HepG2 (cell line): Measurements from ENCODE around the gene SEMA4A. TPM values are rescaled to one million over a fixed set of nuclear protein-coding genes. Genes with fewer than 3 reads are reported as not detected.

Experiments
- HIVEP1 ChIP-seq: sonication (generic); formaldehyde crosslinking; IDR thresholded peaks from 2 replicates; pipeline ENCODE4 v1.4.0; 2020; ENCODE audit warnings: mild to moderate bottlenecking, missing genetic modification reagents
- HNF1B ChIP-seq: sonication (generic); formaldehyde crosslinking; IDR thresholded peaks from 2 replicates; pipeline ENCODE4 v1.5.1; 2020; ENCODE audit warnings: mild to moderate bottlenecking, moderate library complexity, missing genetic modification reagents
- ISL2 ChIP-seq: sonication (generic); formaldehyde crosslinking; IDR thresholded peaks from 2 replicates; pipeline ENCODE4 v1.5.0; 2020; ENCODE audit warnings: missing genetic modification reagents
- KDM2A ChIP-seq: sonication (generic); formaldehyde crosslinking; IDR thresholded peaks from 2 replicates; pipeline ENCODE4 v1.4.0; 2020; ENCODE audit warnings: low read depth, missing genetic modification reagents, borderline replicate concordance
- MXD4 ChIP-seq: IDR thresholded peaks from 2 replicates; pipeline ENCODE4 v1.6.1; 2016; ENCODE audit warnings: mild to moderate bottlenecking, missing biosample characterization, missing genetic modification reagents
- NRL ChIP-seq: sonication (generic); formaldehyde crosslinking; IDR thresholded peaks from 2 replicates; pipeline ENCODE4 v1.5.0; 2020; ENCODE audit warnings: missing genetic modification reagents, mild to moderate bottlenecking, moderate library complexity, borderline replicate concordance
- PRMT3 ChIP-seq: sonication (generic); formaldehyde crosslinking; IDR thresholded peaks from 2 replicates; pipeline ENCODE4 v1.8.1; 2022; ENCODE audit warnings: low read depth, mild to moderate bottlenecking, moderate library complexity, missing genetic modification reagents, borderline replicate concordance
- RXRA ChIP-seq: sonication (generic); formaldehyde crosslinking; IDR thresholded peaks from 2 replicates; pipeline ENCODE4 v1.5.1; 2020; ENCODE audit warnings: missing genetic modification reagents
- SALL1 ChIP-seq: sonication (generic); formaldehyde crosslinking; IDR thresholded peaks from 2 replicates; pipeline ENCODE4 v1.8.0; 2022; ENCODE audit warnings: mild to moderate bottlenecking, missing genetic modification reagents
- SAP130 ChIP-seq: IDR thresholded peaks from 2 replicates; pipeline ENCODE4 v1.6.1; 2016; ENCODE audit warnings: low read depth
- SRSF1 ChIP-seq: fragments of 200-400 bp; formaldehyde crosslinking; optimal IDR thresholded peaks from 2 replicates; pipeline ENCODE3; 2017; ENCODE audit warnings: mild to moderate bottlenecking, low read depth, low read length, moderate library complexity
- ZNF282 ChIP-seq: fragments of 450-650 bp; IDR thresholded peaks from 2 replicates; pipeline ENCODE4 v1.6.1; 2018; ENCODE audit not compliant: partially characterized antibody
- ZNF34 ChIP-seq: sonication (generic); formaldehyde crosslinking; IDR thresholded peaks from 2 replicates; pipeline ENCODE4 v1.4.0; 2020; ENCODE audit warnings: mild to moderate bottlenecking, missing genetic modification reagents, borderline replicate concordance
- ZNF644 ChIP-seq: IDR thresholded peaks from 2 replicates; pipeline ENCODE4 v1.6.1; 2016; ENCODE audit warnings: low read depth
- ZNF878 ChIP-seq: sonication (generic); formaldehyde crosslinking; IDR thresholded peaks from 2 replicates; pipeline ENCODE4 v1.8.1; 2023; ENCODE audit warnings: mild to moderate bottlenecking, missing genetic modification reagents, moderate library complexity
- polyA plus RNA-seq, 8 experiments: library from polyadenylated mRNA; depleted of rRNA in 3 of 8; stranded (reverse) in 7 of 8; unstranded in 1 of 8; fragments of >200 nt; fragmentation: Illumina TruSeq in 4 of 8; extraction: Trizol in 4 of 8; gene quantifications; 2 replicates each; pipeline versions ENCODE4 v1.2.1 to v1.2.3, GENCODE V29; 2011 to 2016; ENCODE audit warnings: low read depth in 4 of 8, missing spikeins in 1 of 8, mixed read lengths in 1 of 8; ENCODE audit not compliant: insufficient read depth in 1 of 8
- total RNA-seq, 5 experiments: library from RNA; depleted of rRNA; stranded (reverse); fragments of >200 nt; fragmentation: Illumina TruSeq; extraction: Trizol; gene quantifications; 2 replicates each; pipeline ENCODE4 v1.2.3, GENCODE V29; 2016; ENCODE audit warnings: low read depth in 1 of 5
- TF ChIP-seq, protein P1 (sequence below): sonication (generic); formaldehyde crosslinking; IDR thresholded peaks from 2 replicates; pipeline ENCODE4 v1.4.0; 2020; ENCODE audit warnings: missing genetic modification reagents, borderline replicate concordance
- TF ChIP-seq, protein P2 (sequence below): sonication (generic); formaldehyde crosslinking; conservative IDR thresholded peaks from 2 replicates; pipeline ENCODE4 v1.4.0; 2020; ENCODE audit warnings: missing genetic modification reagents
- TF ChIP-seq, protein P3 (sequence below): sonication (generic); IDR thresholded peaks from 2 replicates; pipeline ENCODE4 v1.6.1; 2016; ENCODE audit warnings: low read depth, borderline replicate concordance

The SEMA4A gene
- total and polyA plus RNA-seq, 2 of the 13 experiments (the other 11 are each of a cell fraction or from before 2014, with no cell fraction given): 0.09 to 0.20 TPM

DNA sequence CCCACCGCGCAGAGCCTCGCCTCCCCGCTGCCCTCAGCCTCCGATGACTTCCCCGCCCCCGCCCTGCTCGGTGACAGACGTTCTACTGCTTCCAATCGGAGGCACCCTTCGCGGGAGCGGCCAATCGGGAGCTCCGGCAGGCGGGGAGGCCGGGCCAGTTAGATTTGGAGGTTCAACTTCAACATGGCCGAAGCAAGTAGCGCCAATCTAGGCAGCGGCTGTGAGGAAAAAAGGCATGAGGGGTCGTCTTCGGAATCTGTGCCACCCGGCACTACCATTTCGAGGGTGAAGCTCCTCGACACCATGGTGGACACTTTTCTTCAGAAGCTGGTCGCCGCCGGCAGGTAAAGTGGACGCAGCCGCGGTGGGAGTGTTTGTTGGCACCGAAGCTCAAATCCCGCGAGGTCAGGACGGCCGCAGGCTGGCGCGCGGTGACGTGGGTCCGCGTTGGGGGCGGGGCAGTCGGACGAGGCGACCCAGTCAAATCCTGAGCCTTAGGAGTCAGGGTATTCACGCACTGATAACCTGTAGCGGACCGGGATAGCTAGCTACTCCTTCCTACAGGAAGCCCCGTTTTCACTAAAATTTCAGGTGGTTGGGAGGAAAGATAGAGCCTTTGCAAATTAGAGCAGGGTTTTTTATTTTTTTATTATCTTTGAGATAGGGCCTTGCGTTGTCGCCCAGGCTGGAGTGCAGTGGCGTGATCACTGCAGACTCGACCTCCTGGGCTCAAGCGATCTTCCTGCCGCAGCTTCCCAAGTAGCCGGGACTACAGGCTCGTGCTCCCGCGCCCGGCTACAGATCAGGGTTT lies 59.7 kb downstream of the SEMA4A start, which contains the start of gene PMF1 (continued):
- TF ChIP-seq, protein P1, sequence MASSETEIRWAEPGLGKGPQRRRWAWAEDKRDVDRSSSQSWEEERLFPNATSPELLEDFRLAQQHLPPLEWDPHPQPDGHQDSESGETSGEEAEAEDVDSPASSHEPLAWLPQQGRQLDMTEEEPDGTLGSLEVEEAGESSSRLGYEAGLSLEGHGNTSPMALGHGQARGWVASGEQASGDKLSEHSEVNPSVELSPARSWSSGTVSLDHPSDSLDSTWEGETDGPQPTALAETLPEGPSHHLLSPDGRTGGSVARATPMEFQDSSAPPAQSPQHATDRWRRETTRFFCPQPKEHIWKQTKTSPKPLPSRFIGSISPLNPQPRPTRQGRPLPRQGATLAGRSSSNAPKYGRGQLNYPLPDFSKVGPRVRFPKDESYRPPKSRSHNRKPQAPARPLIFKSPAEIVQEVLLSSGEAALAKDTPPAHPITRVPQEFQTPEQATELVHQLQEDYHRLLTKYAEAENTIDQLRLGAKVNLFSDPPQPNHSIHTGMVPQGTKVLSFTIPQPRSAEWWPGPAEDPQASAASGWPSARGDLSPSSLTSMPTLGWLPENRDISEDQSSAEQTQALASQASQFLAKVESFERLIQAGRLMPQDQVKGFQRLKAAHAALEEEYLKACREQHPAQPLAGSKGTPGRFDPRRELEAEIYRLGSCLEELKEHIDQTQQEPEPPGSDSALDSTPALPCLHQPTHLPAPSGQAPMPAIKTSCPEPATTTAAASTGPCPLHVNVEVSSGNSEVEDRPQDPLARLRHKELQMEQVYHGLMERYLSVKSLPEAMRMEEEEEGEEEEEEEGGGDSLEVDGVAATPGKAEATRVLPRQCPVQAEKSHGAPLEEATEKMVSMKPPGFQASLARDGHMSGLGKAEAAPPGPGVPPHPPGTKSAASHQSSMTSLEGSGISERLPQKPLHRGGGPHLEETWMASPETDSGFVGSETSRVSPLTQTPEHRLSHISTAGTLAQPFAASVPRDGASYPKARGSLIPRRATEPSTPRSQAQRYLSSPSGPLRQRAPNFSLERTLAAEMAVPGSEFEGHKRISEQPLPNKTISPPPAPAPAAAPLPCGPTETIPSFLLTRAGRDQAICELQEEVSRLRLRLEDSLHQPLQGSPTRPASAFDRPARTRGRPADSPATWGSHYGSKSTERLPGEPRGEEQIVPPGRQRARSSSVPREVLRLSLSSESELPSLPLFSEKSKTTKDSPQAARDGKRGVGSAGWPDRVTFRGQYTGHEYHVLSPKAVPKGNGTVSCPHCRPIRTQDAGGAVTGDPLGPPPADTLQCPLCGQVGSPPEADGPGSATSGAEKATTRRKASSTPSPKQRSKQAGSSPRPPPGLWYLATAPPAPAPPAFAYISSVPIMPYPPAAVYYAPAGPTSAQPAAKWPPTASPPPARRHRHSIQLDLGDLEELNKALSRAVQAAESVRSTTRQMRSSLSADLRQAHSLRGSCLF: peak; percentile 84; the same call in 1 of the 2 replicates
- peak; percentile 94 for TF ChIP-seq HNF1B (CRISPR knock-in tag)
- no peak for TF ChIP-seq HIVEP1 (CRISPR knock-in tag)
- TF ChIP-seq SALL1 (CRISPR knock-in tag): peak; percentile 80
- peak; percentile 95 for TF ChIP-seq SRSF1
- TF ChIP-seq ISL2 (CRISPR knock-in tag): peak; percentile 67
- peak; percentile 99 for TF ChIP-seq KDM2A
- peak; percentile 29; the same call in 1 of the 2 replicates for TF ChIP-seq MXD4
- TF ChIP-seq PRMT3: no peak
- TF ChIP-seq ZNF282: no peak
- no peak; the same call in 1 of the 2 replicates for TF ChIP-seq RXRA (CRISPR knock-in tag)
- TF ChIP-seq, protein P2, sequence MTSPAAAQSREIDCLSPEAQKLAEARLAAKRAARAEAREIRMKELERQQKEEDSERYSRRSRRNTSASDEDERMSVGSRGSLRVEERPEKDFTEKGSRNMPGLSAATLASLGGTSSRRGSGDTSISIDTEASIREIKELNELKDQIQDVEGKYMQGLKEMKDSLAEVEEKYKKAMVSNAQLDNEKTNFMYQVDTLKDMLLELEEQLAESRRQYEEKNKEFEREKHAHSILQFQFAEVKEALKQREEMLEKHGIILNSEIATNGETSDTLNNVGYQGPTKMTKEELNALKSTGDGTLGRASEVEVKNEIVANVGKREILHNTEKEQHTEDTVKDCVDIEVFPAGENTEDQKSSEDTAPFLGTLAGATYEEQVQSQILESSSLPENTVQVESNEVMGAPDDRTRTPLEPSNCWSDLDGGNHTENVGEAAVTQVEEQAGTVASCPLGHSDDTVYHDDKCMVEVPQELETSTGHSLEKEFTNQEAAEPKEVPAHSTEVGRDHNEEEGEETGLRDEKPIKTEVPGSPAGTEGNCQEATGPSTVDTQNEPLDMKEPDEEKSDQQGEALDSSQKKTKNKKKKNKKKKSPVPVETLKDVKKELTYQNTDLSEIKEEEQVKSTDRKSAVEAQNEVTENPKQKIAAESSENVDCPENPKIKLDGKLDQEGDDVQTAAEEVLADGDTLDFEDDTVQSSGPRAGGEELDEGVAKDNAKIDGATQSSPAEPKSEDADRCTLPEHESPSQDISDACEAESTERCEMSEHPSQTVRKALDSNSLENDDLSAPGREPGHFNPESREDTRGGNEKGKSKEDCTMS: no peak
- peak; percentile 90 for TF ChIP-seq SAP130 (CRISPR knock-in tag)
- 0 out of 2 replicates have a peak, but pooled peaks have one; percentile 73 for TF ChIP-seq ZNF878
- TF ChIP-seq NRL (CRISPR knock-in tag): no peak
- 0 out of 2 replicates have a peak, but pooled peaks have one; percentile 76 for TF ChIP-seq ZNF34 (CRISPR knock-in tag)
- TF ChIP-seq, protein P3, sequence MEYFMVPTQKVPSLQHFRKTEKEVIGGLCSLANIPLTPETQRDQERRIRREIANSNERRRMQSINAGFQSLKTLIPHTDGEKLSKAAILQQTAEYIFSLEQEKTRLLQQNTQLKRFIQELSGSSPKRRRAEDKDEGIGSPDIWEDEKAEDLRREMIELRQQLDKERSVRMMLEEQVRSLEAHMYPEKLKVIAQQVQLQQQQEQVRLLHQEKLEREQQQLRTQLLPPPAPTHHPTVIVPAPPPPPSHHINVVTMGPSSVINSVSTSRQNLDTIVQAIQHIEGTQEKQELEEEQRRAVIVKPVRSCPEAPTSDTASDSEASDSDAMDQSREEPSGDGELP: peak; percentile 25; the same call in 1 of the 2 replicates
- TF ChIP-seq ZNF644 (CRISPR knock-in tag): no peak
